RPMI8226 (cell line): ENCODE data around the gene PSMG4.
A peak's percentile ranks its signal among the peaks of the same experiment; 100 is the strongest.
"Not testable (repeated sequence)": the region's sequence is repeated elsewhere in the genome, so short reads cannot be mapped to it uniquely, and the experiment has no call there.

Experiments
- DNase-seq: peaks from one replicate; pipeline ENCODE4 v3.0.0-alpha.2; 2015

The PSMG4 gene

GRCh38 chr6:3230900-3231246 is 27.9 kb upstream of the PSMG4 start:
- DNase-seq: no peak

DNA sequence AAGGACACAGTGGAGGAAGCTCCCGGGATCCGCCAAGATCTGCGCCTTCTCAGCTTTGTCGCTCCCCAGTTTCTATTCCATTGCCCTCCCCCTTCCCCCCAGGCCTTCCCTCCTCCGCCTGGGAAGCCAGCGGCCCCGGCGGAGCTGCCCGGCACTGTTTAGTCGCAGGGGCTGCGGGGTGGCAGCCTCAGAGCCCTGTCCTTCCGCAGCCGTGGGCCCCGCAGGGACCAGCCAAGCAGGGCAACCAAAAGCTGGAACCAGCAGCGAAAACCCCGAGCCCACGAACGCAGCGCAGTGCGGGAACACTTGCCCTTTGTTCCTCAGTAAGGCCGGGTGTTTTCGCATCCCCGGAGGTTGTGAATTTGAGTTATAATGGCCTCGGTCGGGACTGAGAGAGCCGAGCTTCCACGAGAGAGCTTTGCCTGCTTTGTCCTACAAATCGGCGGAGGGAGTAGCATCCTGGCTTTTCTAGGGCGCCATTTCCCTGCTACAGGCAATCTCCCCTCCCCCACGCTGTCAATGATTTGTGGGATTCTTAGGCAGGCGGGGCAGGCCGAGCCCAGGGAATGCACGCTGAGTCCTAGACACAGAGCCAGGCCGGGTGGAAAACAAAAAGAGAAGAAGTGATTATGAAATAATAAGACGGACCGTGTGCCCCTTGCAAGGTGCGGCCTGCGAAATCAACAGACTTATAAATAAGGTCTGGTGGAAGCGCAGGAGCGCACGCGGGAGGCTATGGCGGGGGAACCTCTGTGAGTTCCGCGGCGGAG is 27.3 kb upstream of the PSMG4 start:
- DNase-seq: no peak

- DNase-seq: no peak
Measured at GRCh38 chr6:3232017-3232945, 26.5 kb upstream of the PSMG4 start.

DNA sequence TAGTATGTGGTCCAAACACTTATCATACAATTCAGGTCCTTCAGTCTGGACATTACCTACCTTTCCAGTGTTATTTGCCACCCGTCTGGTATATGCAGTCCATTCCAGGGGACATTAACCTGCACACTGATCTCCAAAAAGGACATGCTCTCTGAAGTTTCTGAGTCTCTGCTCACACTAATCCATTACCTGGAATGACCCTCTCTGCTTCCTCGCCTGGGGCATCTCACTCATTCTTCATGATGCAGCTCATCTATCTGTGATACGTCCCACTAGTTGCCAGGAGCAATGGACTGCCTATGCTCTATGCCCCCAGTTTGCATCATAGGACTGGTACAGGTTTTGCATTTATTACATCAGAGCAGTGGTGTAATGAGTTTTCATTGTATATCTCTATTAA is 25.4 kb upstream of the PSMG4 start:
- no peak for DNase-seq

- DNase-seq: no peak
Measured at GRCh38 chr6:3233904-3234303, 24.8 kb upstream of the PSMG4 start.

GRCh38 chr6:3235486-3235885 is 23.3 kb upstream of the PSMG4 start:
- DNase-seq: no peak

DNA sequence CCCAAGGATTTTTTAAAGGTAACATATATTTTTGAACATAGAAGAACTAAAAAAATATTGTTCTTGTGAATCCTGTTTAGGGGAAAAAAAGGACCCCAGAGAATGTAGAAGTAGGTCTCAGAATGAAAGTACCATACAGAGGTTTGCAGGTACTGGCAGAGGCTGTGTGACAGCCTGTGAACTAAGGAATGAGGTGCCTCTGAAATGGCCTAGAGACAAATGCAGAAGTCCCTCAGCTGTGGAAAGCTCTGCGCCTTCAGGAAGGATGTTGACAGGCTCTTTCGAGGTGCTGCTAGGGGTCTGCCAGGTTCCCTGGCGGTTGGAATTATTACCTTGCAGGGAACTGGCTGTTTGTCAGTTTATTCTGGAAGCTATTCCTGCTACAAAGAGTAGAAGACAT is 22.7 kb upstream of the PSMG4 start:
- peak; percentile 31 for DNase-seq

- DNase-seq: peak; percentile 86
Measured at GRCh38 chr6:3237761-3238662, 20.7 kb upstream of the PSMG4 start.

DNA sequence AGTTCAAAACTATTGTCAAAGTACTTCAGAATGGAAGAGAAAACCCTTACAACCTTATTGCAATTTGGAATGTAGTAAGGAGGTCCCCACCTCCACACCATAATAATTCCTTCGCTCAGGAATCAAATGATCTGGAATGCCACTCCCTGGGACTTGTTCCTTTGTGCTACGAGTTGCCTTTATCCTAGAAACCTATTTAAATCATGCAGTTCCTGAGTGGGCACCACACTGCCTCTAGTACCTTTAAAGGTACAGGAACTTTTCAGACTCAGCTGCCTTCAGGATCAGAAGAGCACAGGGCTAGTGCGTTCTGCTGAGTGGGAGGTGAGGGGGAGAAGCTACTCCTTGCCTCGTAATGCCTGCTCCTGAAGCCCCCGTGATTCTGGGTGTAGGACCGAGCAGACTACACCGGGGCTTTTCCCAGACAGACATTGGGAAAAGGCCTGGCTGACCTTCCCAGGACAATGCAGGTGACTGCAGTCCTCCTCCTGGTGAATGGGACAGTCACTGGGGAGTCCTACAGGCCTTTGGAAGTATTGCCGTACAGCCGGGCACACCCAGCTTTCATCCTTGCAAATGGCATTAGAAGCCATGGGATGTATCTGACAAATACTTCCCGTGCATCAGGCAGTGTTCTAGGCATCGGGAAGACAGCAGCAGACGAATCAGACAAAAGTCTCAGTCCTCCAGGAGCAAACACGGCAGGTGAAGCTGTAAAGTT is 19.5 kb upstream of the PSMG4 start:
- no peak for DNase-seq

- DNase-seq: no peak
Measured at GRCh38 chr6:3240595-3240994, 18.2 kb upstream of the PSMG4 start.

GRCh38 chr6:3241745-3242144 is 17.0 kb upstream of the PSMG4 start:
- not testable (repeated sequence) for DNase-seq

DNA sequence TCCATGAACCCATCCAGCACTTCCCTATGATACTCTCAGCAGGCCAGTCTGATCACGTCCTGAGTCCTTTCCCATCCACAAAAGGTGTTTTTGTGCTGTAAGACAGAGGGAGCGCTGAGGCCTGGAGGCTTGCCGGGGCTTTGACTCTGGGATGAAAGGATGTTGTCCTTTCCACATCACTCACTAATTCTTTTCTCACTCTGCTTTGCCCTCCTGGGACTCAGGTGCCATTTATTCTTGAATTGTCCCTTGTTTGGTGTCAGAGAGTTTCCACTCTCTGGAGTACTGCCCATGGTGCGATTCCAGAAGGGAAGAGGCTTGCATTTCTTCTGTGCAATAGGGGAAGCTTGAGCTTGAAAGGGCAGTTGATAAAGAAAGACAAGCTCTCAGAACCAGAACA is 16.0 kb upstream of the PSMG4 start:
- no peak for DNase-seq

DNA sequence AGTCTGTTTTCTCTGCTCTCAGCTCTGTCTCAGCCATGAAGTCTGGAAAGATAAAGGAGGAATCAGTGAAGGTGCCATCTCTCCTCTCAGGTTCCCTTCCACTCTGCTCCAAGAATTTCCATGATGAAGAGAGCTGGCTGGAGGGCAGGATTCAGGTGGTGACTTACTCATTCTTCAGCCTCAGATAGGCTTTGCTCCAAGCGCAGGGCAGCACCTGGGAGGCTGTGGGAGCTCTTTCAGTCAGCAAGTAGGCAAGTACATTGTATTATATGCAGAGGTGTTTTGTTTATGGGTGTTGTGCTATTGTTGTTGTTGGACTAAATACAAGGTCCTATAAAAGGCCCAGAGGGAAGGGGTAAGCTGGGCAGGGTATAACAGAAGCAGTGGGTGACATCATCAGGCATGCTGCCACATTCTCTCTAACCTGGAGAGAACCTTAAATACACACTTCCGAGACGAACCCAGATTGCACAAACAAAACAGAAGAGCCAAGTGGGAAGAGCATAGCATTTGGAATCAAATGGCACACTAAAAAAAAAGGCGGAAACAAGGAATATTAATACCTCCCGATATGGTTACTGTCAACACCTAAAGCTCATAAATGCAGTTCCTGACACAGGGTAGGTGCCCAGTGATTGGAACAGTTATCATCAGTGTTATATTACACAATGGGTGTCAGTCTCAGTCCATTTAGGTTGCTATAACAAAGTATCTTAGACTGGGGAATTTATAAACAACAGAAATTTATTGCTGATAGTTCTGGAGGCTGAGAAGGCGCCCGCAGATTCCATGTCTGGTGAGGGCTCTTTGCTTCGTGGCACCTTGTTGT is 14.5 kb upstream of the PSMG4 start:
- no peak for DNase-seq

GRCh38 chr6:3244832-3245161 is 13.9 kb upstream of the PSMG4 start:
- not testable (repeated sequence) for DNase-seq

- DNase-seq: no peak
Measured at GRCh38 chr6:3245216-3245615, 13.5 kb upstream of the PSMG4 start.

- no peak for DNase-seq
Measured at GRCh38 chr6:3247255-3248146, 11.2 kb upstream of the PSMG4 start.

GRCh38 chr6:3249821-3250220 is 8.9 kb upstream of the PSMG4 start:
- no peak for DNase-seq

GRCh38 chr6:3250231-3250675 is 8.5 kb upstream of the PSMG4 start:
- no peak for DNase-seq

DNA sequence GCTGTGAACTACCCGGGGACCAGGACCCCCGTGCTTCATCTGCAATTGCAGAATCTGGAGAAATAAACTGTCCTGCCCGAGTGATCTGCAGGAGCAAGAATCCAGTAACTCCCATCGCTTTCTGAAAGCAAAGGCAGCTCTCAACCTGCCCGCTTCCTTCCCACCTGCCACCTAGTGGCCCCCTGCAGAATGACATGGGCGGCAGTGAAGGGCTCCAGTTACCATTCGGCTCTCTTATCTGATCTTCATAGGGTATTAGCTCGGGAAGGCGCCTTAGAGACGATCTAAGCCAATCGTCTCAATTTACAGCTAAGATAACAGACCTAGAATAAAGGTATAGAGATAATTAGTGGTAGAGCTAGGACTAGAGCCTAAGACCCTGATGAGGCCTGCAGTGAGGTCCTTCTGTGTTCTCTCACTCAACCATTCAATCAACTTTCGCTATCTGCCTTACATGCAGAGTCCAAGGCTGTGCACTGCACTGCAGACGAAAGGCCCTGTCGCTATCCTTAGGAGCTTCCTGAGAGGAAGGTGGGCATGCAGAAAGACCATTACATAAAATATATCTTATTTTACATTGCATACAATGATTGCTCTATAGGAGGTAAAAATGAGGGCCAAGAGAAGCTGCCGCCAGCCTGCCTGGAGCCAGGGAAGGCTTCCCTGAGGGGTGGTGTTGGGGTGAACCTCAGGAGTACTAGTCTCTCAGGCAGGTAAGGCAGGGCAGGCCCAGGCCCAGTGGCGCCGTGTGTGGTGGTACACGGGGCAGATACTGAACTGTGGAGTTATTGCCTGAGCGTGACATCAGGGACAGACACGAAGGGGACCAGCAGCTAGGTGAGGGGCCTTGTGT is 7.1 kb upstream of the PSMG4 start:
- peak; percentile 89 for DNase-seq

DNA sequence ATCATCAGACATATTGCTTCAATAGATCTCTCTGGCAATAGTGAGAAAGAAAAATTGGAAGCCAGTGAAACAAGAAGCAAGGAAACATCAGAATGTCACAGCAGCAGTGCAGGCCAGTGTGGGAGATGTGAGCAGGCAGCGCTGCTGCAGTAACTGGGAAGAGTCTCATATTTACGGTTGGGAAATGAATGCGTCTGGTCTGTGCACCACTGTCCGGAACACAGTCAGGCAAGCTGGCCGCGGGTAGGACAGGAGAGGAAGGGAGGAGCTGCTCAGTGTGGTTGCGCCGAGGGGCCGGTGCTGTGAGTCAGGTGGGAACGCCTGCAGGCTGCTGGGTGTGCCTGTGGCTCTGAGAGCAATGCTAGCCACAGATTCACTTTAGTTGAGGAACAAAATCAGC is 6.4 kb upstream of the PSMG4 start:
- DNase-seq: no peak
